Hepatocyte (in vitro differentiated cells): ENCODE measurements around the gene DDN. TPM values are rescaled to one million over a fixed set of nuclear protein-coding genes. Genes with fewer than 3 reads are reported as not detected.

Source experiments
- DNase-seq: peaks from one replicate; pipeline ENCODE4 v3.0.0-alpha.2; 2016; ENCODE audit warnings: low spot score
- H2AFZ ChIP-seq: fragments of 200-600 bp; sonication (generic); 2 replicates; pipeline ENCODE4 v1.6.0; 2016; ENCODE audit warnings: antibody characterized with exemption, mild to moderate bottlenecking
- H3K27ac ChIP-seq: fragments of 200-600 bp; sonication (generic); 2 replicates; pipeline ENCODE4 v1.5.1; 2016; ENCODE audit warnings: mild to moderate bottlenecking
- H3K27me3 ChIP-seq: fragments of 200-600 bp; sonication (generic); 2 replicates; pipeline ENCODE4 v1.6.1; 2016
- H3K36me3 ChIP-seq: fragments of 200-600 bp; sonication (generic); replicated peaks from 2 replicates; pipeline ENCODE4 v1.5.1; 2016; ENCODE audit warnings: low read depth; ENCODE audit not compliant: insufficient read depth
- H3K4me1 ChIP-seq: fragments of 200-600 bp; sonication (generic); 2 replicates; pipeline ENCODE4 v1.5.1; 2016; ENCODE audit warnings: mild to moderate bottlenecking, moderate library complexity; ENCODE audit not compliant: insufficient read depth
- H3K4me2 ChIP-seq: fragments of 200-600 bp; sonication (generic); 2 replicates; pipeline ENCODE4 v1.6.0; 2016
- H3K4me3 ChIP-seq: fragments of 200-600 bp; sonication (generic); 2 replicates; pipeline ENCODE4 v1.5.1; 2016; ENCODE audit warnings: mild to moderate bottlenecking
- H3K79me2 ChIP-seq: fragments of 200-600 bp; sonication (generic); 2 replicates; pipeline ENCODE4 v1.6.0; 2017; ENCODE audit warnings: mild to moderate bottlenecking
- H3K9me2 ChIP-seq: fragments of 200-600 bp; sonication (generic); replicated peaks from 2 replicates; pipeline ENCODE4 v1.6.0; 2017; ENCODE audit warnings: mild to moderate bottlenecking; ENCODE audit not compliant: insufficient read depth
- H3K9me3 ChIP-seq: fragments of 200-600 bp; sonication (generic); 2 replicates; pipeline ENCODE4 v1.5.1; 2016; ENCODE audit warnings: low read depth, mild to moderate bottlenecking
- H4K20me1 ChIP-seq: fragments of 200-600 bp; sonication (generic); 2 replicates; pipeline ENCODE4 v1.6.0; 2016; ENCODE audit warnings: mild to moderate bottlenecking; ENCODE audit not compliant: insufficient read depth, poor library complexity, severe bottlenecking
- EZH2 ChIP-seq: fragments of 200-600 bp; sonication (generic); IDR thresholded peaks from 2 replicates; pipeline ENCODE4 v1.6.1; 2016; ENCODE audit warnings: antibody characterized with exemption, mild to moderate bottlenecking, borderline replicate concordance
- EZH2phosphoT487 ChIP-seq: fragments of 200-600 bp; sonication (generic); IDR thresholded peaks from one replicate; pipeline ENCODE4 v1.6.1; 2018; ENCODE audit warnings: antibody characterized with exemption, mild to moderate bottlenecking, low read depth, moderate library complexity; ENCODE audit not compliant: unreplicated experiment, severe bottlenecking
- WGBS: methylation state at CpG from one replicate; pipeline ENCODE4 v1.1.6; 2016; ENCODE audit warnings: low lambda C conversion rate; ENCODE audit errors: missing lambda C conversion rate; 5-methylcytosine and 5-hydroxymethylcytosine counted together
- polyA plus RNA-seq: library from polyadenylated mRNA; unstranded; fragments of >200 nt; fragmentation: Nextera tagmentation; extraction: Ambion mirVana; gene quantifications from 2 replicates; pipeline ENCODE4 v1.2.1, GENCODE V29; 2016
- total RNA-seq: library from RNA; depleted of rRNA; stranded (reverse); fragments of >200 nt; gene quantifications from 2 replicates; pipeline ENCODE4 v1.2.3, GENCODE V29; 2014
- TF ChIP-seq, protein P1 (sequence below): fragments of 200-600 bp; sonication (generic); IDR thresholded peaks from 2 replicates; pipeline ENCODE4 v1.5.1; 2016; ENCODE audit warnings: antibody characterized with exemption, mild to moderate bottlenecking; ENCODE audit not compliant: poor library complexity

The DDN gene
- total and polyA plus RNA-seq, 2 experiments from 2014 or later, result 0.10 TPM; not detected in 1

DNA sequence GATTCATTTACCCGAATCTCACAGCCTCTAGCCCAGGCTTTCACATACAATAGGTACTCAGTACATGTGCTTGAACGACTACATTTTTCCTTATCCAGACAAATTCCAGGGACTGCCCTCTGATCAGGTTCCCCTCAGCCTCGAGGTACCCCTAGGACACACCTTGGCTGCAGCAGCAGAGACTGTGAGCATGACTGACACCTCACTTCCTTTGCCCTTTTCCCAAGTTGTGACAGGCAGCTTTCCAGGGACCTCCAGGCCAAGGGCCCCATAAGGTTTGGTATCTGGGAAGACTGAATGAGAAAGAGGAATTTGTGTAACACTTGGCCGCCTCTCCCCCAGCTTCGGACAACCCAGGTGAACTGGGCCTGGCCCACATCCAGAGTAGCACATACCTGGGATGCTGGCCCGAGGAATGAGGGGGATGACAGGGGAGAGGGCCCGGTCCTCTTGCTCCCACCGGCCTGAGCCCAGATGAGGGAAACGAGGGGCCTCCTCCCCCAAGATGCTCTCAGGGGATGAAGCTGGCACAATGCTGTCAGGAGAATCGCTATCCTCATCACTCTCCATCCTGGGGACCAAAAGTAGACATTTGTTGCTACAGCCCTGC lies 29.6 kb upstream of the DDN start:
- H3K79me2 ChIP-seq, result no peaks in the 10 kb centered on the region
- no peak for DNase-seq
- H3K27ac ChIP-seq, result no peak overlapping the region
- H3K4me3 ChIP-seq, result no peak overlapping the region
- no peaks in the 10 kb centered on the region for H3K4me1 ChIP-seq
- no peaks in the 10 kb centered on the region for H3K9me3 ChIP-seq
- no peak overlapping the region for H3K4me2 ChIP-seq
- H2AFZ ChIP-seq, result no peak overlapping the region
- WGBS, result 97% methylated on average over 10 of the region's 10 CpGs
- no peaks in the 10 kb centered on the region for H4K20me1 ChIP-seq
- no peaks in the 10 kb centered on the region for H3K36me3 ChIP-seq
- no peak for TF ChIP-seq EZH2
- TF ChIP-seq, protein P1, sequence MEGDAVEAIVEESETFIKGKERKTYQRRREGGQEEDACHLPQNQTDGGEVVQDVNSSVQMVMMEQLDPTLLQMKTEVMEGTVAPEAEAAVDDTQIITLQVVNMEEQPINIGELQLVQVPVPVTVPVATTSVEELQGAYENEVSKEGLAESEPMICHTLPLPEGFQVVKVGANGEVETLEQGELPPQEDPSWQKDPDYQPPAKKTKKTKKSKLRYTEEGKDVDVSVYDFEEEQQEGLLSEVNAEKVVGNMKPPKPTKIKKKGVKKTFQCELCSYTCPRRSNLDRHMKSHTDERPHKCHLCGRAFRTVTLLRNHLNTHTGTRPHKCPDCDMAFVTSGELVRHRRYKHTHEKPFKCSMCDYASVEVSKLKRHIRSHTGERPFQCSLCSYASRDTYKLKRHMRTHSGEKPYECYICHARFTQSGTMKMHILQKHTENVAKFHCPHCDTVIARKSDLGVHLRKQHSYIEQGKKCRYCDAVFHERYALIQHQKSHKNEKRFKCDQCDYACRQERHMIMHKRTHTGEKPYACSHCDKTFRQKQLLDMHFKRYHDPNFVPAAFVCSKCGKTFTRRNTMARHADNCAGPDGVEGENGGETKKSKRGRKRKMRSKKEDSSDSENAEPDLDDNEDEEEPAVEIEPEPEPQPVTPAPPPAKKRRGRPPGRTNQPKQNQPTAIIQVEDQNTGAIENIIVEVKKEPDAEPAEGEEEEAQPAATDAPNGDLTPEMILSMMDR, result no peak
- no peak for TF ChIP-seq EZH2phosphoT487
- no peaks in the 10 kb centered on the region for H3K9me2 ChIP-seq
- H3K27me3 ChIP-seq, result no peaks in the 10 kb centered on the region

DNA sequence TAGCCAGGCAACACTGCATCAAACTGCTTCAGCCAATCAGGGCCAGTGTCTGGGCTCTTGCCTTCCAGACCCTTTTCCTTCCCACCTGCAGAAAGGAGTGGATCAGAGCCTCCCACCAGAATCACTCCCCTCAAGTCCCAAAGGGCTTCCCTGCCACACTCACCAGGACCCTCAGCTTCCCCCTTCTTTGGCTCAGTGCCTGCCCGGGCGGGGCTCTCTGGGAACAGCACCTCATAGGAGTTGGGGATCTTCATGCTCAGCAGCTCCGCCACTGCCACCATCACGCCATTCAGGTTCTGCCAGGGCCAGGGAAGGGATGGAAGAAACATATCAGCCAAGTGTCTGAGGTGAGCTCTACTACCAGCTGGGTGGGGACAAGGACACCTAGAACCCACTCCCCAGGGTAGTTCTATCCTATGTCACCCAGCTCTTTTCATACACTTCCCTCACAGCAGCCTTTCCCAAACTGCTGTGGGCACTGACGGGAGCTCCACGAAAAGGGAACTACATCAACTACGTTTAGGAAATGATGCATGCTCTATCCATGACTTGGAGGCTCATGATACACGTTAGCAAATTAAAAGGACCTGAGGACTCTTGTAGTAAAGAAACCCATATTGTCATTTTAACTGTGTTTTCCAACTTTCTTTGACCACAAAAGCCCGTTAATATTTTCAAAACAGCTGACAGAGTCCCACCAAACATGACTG lies 28.8 kb upstream of the DDN start:
- Histone ChIP-seq H3K9me2 (no peaks in the 10 kb centered on the region), H3K9me3 (no peaks in the 10 kb centered on the region), H3K36me3 (no peaks in the 10 kb centered on the region), H3K4me3 (no peak overlapping the region), H2AFZ (no peak overlapping the region), H3K4me2 (no peak overlapping the region), H3K27me3 (no peaks in the 10 kb centered on the region), H3K27ac (no peak overlapping the region), H3K4me1 (no peaks in the 10 kb centered on the region), H3K79me2 (no peaks in the 10 kb centered on the region), H4K20me1 (no peaks in the 10 kb centered on the region)
- DNase-seq, result no peak
- no peak for TF ChIP-seq EZH2
- no peak for TF ChIP-seq EZH2phosphoT487
- TF ChIP-seq, protein P1, result no peak
- 95% methylated on average over 9 of the region's 9 CpGs for WGBS

GRCh38 chr12:49026678-49027480 lies 27.7 kb upstream of the DDN start:
- TF ChIP-seq, protein P1, result no peak
- TF ChIP-seq EZH2, result no peak
- TF ChIP-seq EZH2phosphoT487, result no peak
- no peak overlapping the region for H3K4me3 ChIP-seq
- H4K20me1 ChIP-seq, result no peaks in the 10 kb centered on the region
- no peaks in the 10 kb centered on the region for H3K9me3 ChIP-seq
- 96% methylated on average over 22 of the region's 26 CpGs for WGBS
- no peak overlapping the region for H3K27ac ChIP-seq
- no peaks in the 10 kb centered on the region for H3K79me2 ChIP-seq
- no peaks in the 10 kb centered on the region for H3K9me2 ChIP-seq
- no peaks in the 10 kb centered on the region for H3K36me3 ChIP-seq
- H3K4me2 ChIP-seq, result no peak overlapping the region
- H3K4me1 ChIP-seq, result no peaks in the 10 kb centered on the region
- DNase-seq, result no peak
- H3K27me3 ChIP-seq, result no peaks in the 10 kb centered on the region
- no peak overlapping the region for H2AFZ ChIP-seq
